ENCODE results near the gene BLMH.

DNA sequence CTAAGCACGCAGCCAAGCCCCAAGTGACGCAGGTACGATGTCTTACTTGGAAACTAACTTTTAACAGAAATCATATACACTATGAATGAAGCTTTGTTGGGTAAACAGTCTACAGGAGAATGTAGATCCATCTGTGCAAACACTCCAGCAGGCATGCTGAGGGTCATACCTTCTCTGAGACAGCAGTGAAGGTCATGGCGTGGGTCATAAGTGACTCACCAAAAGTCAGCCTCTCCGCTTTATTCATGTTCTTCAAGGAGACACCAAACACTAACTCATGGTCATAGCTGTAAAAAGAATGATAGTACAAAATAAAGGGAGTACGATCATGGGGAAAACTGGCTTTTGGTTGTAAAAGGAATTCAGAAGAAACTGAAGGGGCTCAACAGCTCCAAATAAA lies 20.6 kb downstream of the BLMH start:
- no peak for TF ChIP-seq EGR1 (IDR thresholded peaks at IDR 0.05; ENCODE audit: borderline replicate concordance in 1 of 2, low read depth in 2 of 2, low read length in 2 of 2)
- TF ChIP-seq, protein P1, sequence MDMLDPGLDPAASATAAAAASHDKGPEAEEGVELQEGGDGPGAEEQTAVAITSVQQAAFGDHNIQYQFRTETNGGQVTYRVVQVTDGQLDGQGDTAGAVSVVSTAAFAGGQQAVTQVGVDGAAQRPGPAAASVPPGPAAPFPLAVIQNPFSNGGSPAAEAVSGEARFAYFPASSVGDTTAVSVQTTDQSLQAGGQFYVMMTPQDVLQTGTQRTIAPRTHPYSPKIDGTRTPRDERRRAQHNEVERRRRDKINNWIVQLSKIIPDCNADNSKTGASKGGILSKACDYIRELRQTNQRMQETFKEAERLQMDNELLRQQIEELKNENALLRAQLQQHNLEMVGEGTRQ (IDR thresholded peaks at IDR 0.05; ENCODE audit: borderline replicate concordance, low read depth, low read length): no peak
- TF ChIP-seq ASH2L (IDR thresholded peaks at IDR 0.05; ENCODE audit: borderline replicate concordance, low read depth): no peak
- TF ChIP-seq, protein P2, sequence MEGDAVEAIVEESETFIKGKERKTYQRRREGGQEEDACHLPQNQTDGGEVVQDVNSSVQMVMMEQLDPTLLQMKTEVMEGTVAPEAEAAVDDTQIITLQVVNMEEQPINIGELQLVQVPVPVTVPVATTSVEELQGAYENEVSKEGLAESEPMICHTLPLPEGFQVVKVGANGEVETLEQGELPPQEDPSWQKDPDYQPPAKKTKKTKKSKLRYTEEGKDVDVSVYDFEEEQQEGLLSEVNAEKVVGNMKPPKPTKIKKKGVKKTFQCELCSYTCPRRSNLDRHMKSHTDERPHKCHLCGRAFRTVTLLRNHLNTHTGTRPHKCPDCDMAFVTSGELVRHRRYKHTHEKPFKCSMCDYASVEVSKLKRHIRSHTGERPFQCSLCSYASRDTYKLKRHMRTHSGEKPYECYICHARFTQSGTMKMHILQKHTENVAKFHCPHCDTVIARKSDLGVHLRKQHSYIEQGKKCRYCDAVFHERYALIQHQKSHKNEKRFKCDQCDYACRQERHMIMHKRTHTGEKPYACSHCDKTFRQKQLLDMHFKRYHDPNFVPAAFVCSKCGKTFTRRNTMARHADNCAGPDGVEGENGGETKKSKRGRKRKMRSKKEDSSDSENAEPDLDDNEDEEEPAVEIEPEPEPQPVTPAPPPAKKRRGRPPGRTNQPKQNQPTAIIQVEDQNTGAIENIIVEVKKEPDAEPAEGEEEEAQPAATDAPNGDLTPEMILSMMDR (IDR thresholded peaks at IDR 0.05 in 2 of 3, conservative IDR thresholded peaks at IDR 0.05 in 1 of 3; ENCODE audit: control insufficient read depth in 2 of 3, extremely low read depth in 1 of 3, insufficient read depth in 1 of 3, low read depth in 3 of 3, low read length in 3 of 3): no peak
- TF ChIP-seq TAF1 (IDR thresholded peaks at IDR 0.05; ENCODE audit: borderline replicate concordance, low read depth, low read length): no peak
- TF ChIP-seq CHD2 (IDR thresholded peaks at IDR 0.05; ENCODE audit: borderline replicate concordance, low read depth, low read length): no peak
- TF ChIP-seq SREBF2 (IDR thresholded peaks at IDR 0.05; ENCODE audit: low read length): no peak
- TF ChIP-seq, protein P3, sequence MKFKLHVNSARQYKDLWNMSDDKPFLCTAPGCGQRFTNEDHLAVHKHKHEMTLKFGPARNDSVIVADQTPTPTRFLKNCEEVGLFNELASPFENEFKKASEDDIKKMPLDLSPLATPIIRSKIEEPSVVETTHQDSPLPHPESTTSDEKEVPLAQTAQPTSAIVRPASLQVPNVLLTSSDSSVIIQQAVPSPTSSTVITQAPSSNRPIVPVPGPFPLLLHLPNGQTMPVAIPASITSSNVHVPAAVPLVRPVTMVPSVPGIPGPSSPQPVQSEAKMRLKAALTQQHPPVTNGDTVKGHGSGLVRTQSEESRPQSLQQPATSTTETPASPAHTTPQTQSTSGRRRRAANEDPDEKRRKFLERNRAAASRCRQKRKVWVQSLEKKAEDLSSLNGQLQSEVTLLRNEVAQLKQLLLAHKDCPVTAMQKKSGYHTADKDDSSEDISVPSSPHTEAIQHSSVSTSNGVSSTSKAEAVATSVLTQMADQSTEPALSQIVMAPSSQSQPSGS (IDR thresholded peaks at IDR 0.05; ENCODE audit: low read length): no peak

Measured in GM12878 (cell line).